Mesendoderm (in vitro differentiated cells): ENCODE results near the gene APOBEC3B.
"Not testable (repeated sequence)": the region's sequence is repeated elsewhere in the genome, so short reads cannot be mapped to it uniquely, and the experiment has no call there.

Source experiments
- DNase-seq: peaks from one replicate; pipeline ENCODE4 v3.0.0; 2013
- H2AK5ac ChIP-seq: 2 replicates; pipeline ENCODE4 v1.6.1; 2013; ENCODE audit warnings: low read length, inconsistent platforms
- H2BK120ac ChIP-seq: 2 replicates; pipeline ENCODE4 v1.6.1; 2013; ENCODE audit warnings: low read depth, mild to moderate bottlenecking, low read length, moderate library complexity, mixed read lengths
- H2BK15ac ChIP-seq: replicated peaks from 2 replicates; pipeline ENCODE4 v1.6.1; 2013; ENCODE audit warnings: low read depth, mild to moderate bottlenecking, moderate library complexity
- H2BK5ac ChIP-seq: 2 replicates; pipeline ENCODE4 v1.6.1; 2013; ENCODE audit warnings: low read length, inconsistent platforms
- H3K18ac ChIP-seq: 2 replicates; pipeline ENCODE4 v1.6.1; 2013; ENCODE audit warnings: mild to moderate bottlenecking, low read length, mixed read lengths
- H3K23ac ChIP-seq: one replicate; pipeline ENCODE4 v1.6.1; 2013; ENCODE audit warnings: low read length
- H3K27ac ChIP-seq: 2 replicates; pipeline ENCODE4 v1.5.1; 2013; ENCODE audit warnings: low read depth, mild to moderate bottlenecking, inconsistent platforms, low read length, moderate library complexity
- H3K27me3 ChIP-seq: 2 replicates; pipeline ENCODE4 v1.6.1; 2013; ENCODE audit warnings: low read length, control low read depth, mild to moderate bottlenecking, inconsistent platforms; ENCODE audit not compliant: insufficient read depth, poor library complexity
- H3K36me3 ChIP-seq: 2 replicates; pipeline ENCODE4 v1.6.1; 2013; ENCODE audit warnings: low read length, inconsistent platforms; ENCODE audit not compliant: control insufficient read depth, insufficient read depth
- H3K4ac ChIP-seq: one replicate; pipeline ENCODE4 v1.6.1; 2013; ENCODE audit warnings: low read depth, mild to moderate bottlenecking, low read length, moderate library complexity
- H3K4me1 ChIP-seq: 2 replicates; pipeline ENCODE4 v1.6.1; 2013; ENCODE audit warnings: low read depth, low read length, inconsistent platforms; ENCODE audit not compliant: control insufficient read depth
- H3K4me2 ChIP-seq: 2 replicates; pipeline ENCODE4 v1.6.1; 2013; ENCODE audit warnings: low read length
- H3K4me3 ChIP-seq: 2 replicates; pipeline ENCODE4 v1.5.1; 2013; ENCODE audit warnings: mild to moderate bottlenecking, low read length
- H3K56ac ChIP-seq: one replicate; pipeline ENCODE4 v1.6.1; 2013; ENCODE audit warnings: low read length
- H3K79me1 ChIP-seq: 2 replicates; pipeline ENCODE4 v1.6.1; 2013; ENCODE audit warnings: low read length, inconsistent platforms
- H3K79me2 ChIP-seq: 2 replicates; pipeline ENCODE4 v1.6.1; 2013; ENCODE audit warnings: mild to moderate bottlenecking, low read length; ENCODE audit not compliant: control insufficient read depth, insufficient read depth
- H3K9ac ChIP-seq: 2 replicates; pipeline ENCODE4 v1.6.1; 2013; ENCODE audit warnings: low read length, inconsistent platforms
- H4K5ac ChIP-seq: one replicate; pipeline ENCODE4 v1.6.1; 2013; ENCODE audit warnings: low read length
- H4K8ac ChIP-seq: one replicate; pipeline ENCODE4 v1.6.1; 2013; ENCODE audit warnings: low read depth, mild to moderate bottlenecking, control low read depth, low read length, moderate library complexity
- WGBS: extraction: QIAGEN DNeasy Blood & Tissue Kit; methylation state at CpG from one replicate; pipeline ENCODE4 v1.1.7; 2013; ENCODE audit warnings: low lambda C conversion rate, missing lambda C conversion rate; ENCODE audit not compliant: insufficient coverage; ENCODE audit errors: extremely low coverage; 5-methylcytosine and 5-hydroxymethylcytosine counted together

The APOBEC3B gene

DNA sequence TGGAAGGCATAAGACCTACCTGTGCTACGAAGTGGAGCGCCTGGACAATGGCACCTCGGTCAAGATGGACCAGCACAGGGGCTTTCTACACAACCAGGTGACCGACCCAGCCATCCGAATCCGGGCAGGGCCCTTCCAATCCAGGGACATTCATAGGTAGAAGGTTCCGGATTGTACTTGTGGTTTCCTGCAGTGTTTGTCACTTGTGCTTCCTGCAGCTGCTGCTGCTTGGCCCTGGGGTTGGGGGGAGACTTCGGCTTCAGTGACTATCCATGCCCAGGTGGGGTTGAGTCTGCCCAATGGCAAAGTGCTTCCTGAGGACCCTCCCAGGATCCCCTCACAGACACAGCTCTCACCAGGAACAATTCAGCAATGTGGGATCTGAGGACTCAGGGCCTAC lies 22.6 kb upstream of the APOBEC3B start:
- no peak overlapping the region for H3K4me2 ChIP-seq
- H3K23ac ChIP-seq: no peak overlapping the region
- H3K27ac ChIP-seq: no peak overlapping the region
- H3K4ac ChIP-seq: no peak overlapping the region
- no peak overlapping the region for H4K5ac ChIP-seq
- DNase-seq: no peak
- no peak overlapping the region for H2BK120ac ChIP-seq
- H3K56ac ChIP-seq: no peak overlapping the region
- H3K18ac ChIP-seq: no peak overlapping the region
- no peaks in the 10 kb centered on the region for H3K4me1 ChIP-seq
- H3K36me3 ChIP-seq: no peaks in the 10 kb centered on the region
- H3K79me1 ChIP-seq: no peaks in the 10 kb centered on the region
- H3K27me3 ChIP-seq: no peaks in the 10 kb centered on the region
- no peak overlapping the region for H2AK5ac ChIP-seq
- no CpG with 5 or more reads among the region's 8 CpGs for WGBS
- H3K4me3 ChIP-seq: no peak overlapping the region
- H3K9ac ChIP-seq: no peak overlapping the region
- H3K79me2 ChIP-seq: no peaks in the 10 kb centered on the region
- no peak overlapping the region for H2BK5ac ChIP-seq
- no peak overlapping the region for H2BK15ac ChIP-seq
- no peak overlapping the region for H4K8ac ChIP-seq

DNA sequence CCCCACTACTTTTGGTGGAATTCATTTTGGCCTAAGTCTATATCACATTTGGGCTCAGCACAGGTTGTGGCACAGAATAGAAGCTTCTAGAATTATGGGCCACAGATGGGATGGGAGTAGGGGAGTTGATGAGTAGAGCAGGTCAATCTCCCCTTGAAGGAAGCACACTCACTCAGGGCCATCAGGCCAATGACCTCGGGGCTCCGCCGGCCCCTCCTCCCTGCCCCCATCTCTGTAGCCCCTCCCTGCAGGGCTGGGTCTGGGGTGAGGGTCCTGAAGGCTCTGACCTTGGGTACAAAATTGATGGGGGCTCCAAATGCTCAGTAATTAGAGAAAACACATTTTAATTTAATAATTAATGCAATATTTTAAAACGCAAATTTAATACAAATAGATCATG lies 21.5 kb upstream of the APOBEC3B start:
- not testable (repeated sequence) for H4K5ac ChIP-seq, H3K4ac ChIP-seq, H2BK5ac ChIP-seq, H3K4me2 ChIP-seq, H3K27ac ChIP-seq, H2BK15ac ChIP-seq, H3K79me1 ChIP-seq, H2AK5ac ChIP-seq, H3K27me3 ChIP-seq, H3K56ac ChIP-seq, H3K18ac ChIP-seq, H2BK120ac ChIP-seq, H3K4me1 ChIP-seq, H3K79me2 ChIP-seq, H3K4me3 ChIP-seq, H3K9ac ChIP-seq, H3K36me3 ChIP-seq, DNase-seq, H3K23ac ChIP-seq, H4K8ac ChIP-seq
- no CpG with 5 or more reads among the region's 4 CpGs for WGBS

DNA sequence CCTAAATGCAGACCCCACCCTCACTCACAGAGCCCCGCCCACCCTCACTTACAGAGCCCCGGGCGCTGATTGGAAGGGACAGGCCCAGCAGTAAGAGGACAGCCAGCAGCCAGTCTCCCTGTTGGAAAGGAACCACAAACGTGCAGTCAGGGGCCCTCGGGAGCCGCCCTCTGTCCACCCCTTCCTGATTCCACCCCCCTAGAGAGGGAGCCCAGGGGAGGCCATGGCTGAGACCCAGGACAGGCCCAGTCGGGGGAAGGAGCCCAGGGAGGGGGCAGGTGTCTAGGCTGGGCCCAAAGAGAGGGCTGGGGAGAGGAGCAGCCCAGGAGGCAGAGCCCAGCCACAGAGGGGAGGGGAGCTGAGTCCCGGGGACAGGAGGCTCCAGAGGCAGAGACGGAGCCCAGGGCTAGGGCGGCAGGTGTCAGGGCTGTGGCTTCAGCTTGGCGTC lies 18.8 kb upstream of the APOBEC3B start:
- H3K4me1 ChIP-seq, H3K36me3 ChIP-seq, H2AK5ac ChIP-seq, H3K79me2 ChIP-seq, H3K27ac ChIP-seq, H3K4me3 ChIP-seq, H4K5ac ChIP-seq, H3K9ac ChIP-seq, H3K56ac ChIP-seq, H3K79me1 ChIP-seq, H2BK5ac ChIP-seq, H2BK15ac ChIP-seq, H3K23ac ChIP-seq, H3K27me3 ChIP-seq, H3K4me2 ChIP-seq, H3K4ac ChIP-seq, H3K18ac ChIP-seq, H2BK120ac ChIP-seq, H4K8ac ChIP-seq: not testable (repeated sequence)
- peak; percentile 17 for DNase-seq
- WGBS: no CpG with 5 or more reads among the region's 11 CpGs

DNA sequence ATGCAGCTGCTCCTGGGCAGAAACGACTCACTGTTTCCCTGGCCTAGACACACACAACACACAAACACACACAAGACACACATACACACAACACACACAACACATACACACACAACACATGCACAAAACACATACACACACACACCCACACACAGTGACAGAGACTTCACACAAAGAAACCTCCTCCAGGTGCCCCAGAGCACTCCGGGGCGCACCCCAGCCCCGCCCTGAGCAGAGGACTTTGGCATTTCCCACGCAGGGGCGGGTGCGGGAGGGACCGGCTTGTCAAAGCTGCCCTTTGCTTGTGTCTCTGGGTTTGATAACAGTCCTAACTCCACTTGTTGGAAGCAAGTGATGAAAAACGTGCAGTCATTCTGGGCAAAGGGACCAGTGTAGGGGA lies 18.3 kb upstream of the APOBEC3B start:
- no peaks in the 10 kb centered on the region for H3K79me1 ChIP-seq
- H3K27me3 ChIP-seq: no peaks in the 10 kb centered on the region
- no peak overlapping the region for H2AK5ac ChIP-seq
- no peak overlapping the region for H3K56ac ChIP-seq
- H3K18ac ChIP-seq: no peak overlapping the region
- no peaks in the 10 kb centered on the region for H3K4me1 ChIP-seq
- no peak overlapping the region for H2BK120ac ChIP-seq
- H3K27ac ChIP-seq: no peak overlapping the region
- H3K79me2 ChIP-seq: no peaks in the 10 kb centered on the region
- H2BK5ac ChIP-seq: no peak overlapping the region
- no peak overlapping the region for H3K23ac ChIP-seq
- no peaks in the 10 kb centered on the region for H3K36me3 ChIP-seq
- no peak overlapping the region for H4K8ac ChIP-seq
- no peak overlapping the region for H3K4me3 ChIP-seq
- no peak overlapping the region for H4K5ac ChIP-seq
- DNase-seq: no peak
- no peak overlapping the region for H3K4ac ChIP-seq
- H2BK15ac ChIP-seq: no peak overlapping the region
- H3K9ac ChIP-seq: no peak overlapping the region
- no CpG with 5 or more reads among the region's 9 CpGs for WGBS
- H3K4me2 ChIP-seq: no peak overlapping the region

- H3K79me2 ChIP-seq: no peaks in the 10 kb centered on the region
- H3K27me3 ChIP-seq: no peaks in the 10 kb centered on the region
- no peak overlapping the region for H4K8ac ChIP-seq
- no peak overlapping the region for H2BK120ac ChIP-seq
- no peak for DNase-seq
- H3K79me1 ChIP-seq: no peaks in the 10 kb centered on the region
- H3K4me3 ChIP-seq: no peak overlapping the region
- H2BK15ac ChIP-seq: no peak overlapping the region
- H4K5ac ChIP-seq: no peak overlapping the region
- H3K27ac ChIP-seq: no peak overlapping the region
- H3K4me2 ChIP-seq: no peak overlapping the region
- WGBS: no CpG with 5 or more reads among the region's 7 CpGs
- H2AK5ac ChIP-seq: no peak overlapping the region
- no peak overlapping the region for H3K23ac ChIP-seq
- H3K4ac ChIP-seq: no peak overlapping the region
- H2BK5ac ChIP-seq: no peak overlapping the region
- H3K56ac ChIP-seq: no peak overlapping the region
- H3K18ac ChIP-seq: no peak overlapping the region
- no peak overlapping the region for H3K9ac ChIP-seq
- H3K4me1 ChIP-seq: no peaks in the 10 kb centered on the region
- H3K36me3 ChIP-seq: no peaks in the 10 kb centered on the region
Observed at GRCh38 chr22:38964306-38964705, 17.8 kb upstream of the APOBEC3B start.

DNA sequence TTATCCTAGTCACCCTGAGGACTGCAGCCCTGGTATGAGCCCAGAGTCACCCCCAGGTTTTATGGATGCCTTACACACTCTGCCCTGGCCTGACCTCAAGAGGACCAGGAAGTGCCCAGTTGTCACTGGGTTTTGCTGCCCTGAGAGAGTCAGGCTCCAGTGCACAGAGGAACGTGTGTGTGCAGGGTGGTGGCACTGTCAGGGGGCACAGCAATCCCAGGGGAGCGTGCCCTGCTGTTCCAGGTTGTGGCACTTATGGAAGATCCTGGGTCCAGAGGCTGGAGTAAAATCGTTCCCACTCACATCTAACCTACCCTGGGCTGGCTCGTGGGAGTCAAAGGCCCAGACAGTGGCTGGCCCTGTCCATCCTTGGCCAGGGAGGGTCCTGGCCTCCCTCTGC lies 17.2 kb upstream of the APOBEC3B start:
- H3K79me2 ChIP-seq: no peaks in the 10 kb centered on the region
- no peaks in the 10 kb centered on the region for H3K79me1 ChIP-seq

More for the DNA sequence above, 17.2 kb upstream of the APOBEC3B start:
- no CpG with 5 or more reads among the region's 4 CpGs for WGBS
- no peak overlapping the region for H3K4me3 ChIP-seq
- H3K36me3 ChIP-seq: no peaks in the 10 kb centered on the region
- no peak overlapping the region for H2AK5ac ChIP-seq
- no peak overlapping the region for H2BK15ac ChIP-seq
- H3K27ac ChIP-seq: no peak overlapping the region
- H3K4me1 ChIP-seq: no peaks in the 10 kb centered on the region
- H3K56ac ChIP-seq: peak overlapping the region; percentile 25
- no peak overlapping the region for H3K4ac ChIP-seq
- H3K27me3 ChIP-seq: no peaks in the 10 kb centered on the region
- H4K8ac ChIP-seq: no peak overlapping the region
- no peak for DNase-seq
- no peak overlapping the region for H3K18ac ChIP-seq
- H4K5ac ChIP-seq: no peak overlapping the region
- H2BK5ac ChIP-seq: no peak overlapping the region
- H3K9ac ChIP-seq: no peak overlapping the region
- no peak overlapping the region for H3K4me2 ChIP-seq
- H3K23ac ChIP-seq: no peak overlapping the region
- H2BK120ac ChIP-seq: no peak overlapping the region
